Upper lobe of left lung (tissue), 4 donors: ENCODE measurements around the gene PRRC2B.

Experiments used
- POLR2A ChIP-seq, 4 donors: fragments of 450-650 bp; IDR thresholded peaks; one replicate each; pipeline ENCODE4 v1.5.1; 2016 to 2017; ENCODE audit warnings: antibody characterized with exemption in 4 of 4, mild to moderate bottlenecking in 2 of 4
- TF ChIP-seq, protein P1 (sequence below), 6 experiments: fragments of 450-650 bp in 4 of 6; fragments of 200-600 bp in 2 of 6; sonication (generic) in 2 of 6; IDR thresholded peaks; one replicate each; pipeline ENCODE4 v1.5.1; 2016 to 2019; ENCODE audit warnings: antibody characterized with exemption in 6 of 6

DNA sequence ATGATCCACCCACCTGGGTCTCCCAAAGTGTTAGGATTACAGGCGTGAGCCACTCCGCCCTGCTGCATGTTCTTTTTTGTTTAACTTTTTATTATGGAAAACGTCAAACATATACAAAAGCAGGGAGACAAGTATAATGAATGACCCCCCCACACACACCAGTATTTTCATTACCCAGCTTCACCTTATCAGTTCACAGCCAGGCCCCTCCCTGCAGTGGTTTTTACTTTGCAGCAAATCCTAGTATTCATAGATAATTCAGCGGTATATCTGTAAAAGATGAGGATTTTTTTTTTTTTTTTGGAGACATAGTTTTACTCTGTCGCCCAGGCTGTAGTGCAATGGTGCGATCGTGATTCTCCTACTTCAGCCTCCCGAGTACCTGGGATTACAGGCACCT, 111.1 kb downstream of the PRRC2B start:
- TF ChIP-seq, protein P1, sequence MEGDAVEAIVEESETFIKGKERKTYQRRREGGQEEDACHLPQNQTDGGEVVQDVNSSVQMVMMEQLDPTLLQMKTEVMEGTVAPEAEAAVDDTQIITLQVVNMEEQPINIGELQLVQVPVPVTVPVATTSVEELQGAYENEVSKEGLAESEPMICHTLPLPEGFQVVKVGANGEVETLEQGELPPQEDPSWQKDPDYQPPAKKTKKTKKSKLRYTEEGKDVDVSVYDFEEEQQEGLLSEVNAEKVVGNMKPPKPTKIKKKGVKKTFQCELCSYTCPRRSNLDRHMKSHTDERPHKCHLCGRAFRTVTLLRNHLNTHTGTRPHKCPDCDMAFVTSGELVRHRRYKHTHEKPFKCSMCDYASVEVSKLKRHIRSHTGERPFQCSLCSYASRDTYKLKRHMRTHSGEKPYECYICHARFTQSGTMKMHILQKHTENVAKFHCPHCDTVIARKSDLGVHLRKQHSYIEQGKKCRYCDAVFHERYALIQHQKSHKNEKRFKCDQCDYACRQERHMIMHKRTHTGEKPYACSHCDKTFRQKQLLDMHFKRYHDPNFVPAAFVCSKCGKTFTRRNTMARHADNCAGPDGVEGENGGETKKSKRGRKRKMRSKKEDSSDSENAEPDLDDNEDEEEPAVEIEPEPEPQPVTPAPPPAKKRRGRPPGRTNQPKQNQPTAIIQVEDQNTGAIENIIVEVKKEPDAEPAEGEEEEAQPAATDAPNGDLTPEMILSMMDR (IDR thresholded peaks at IDR 0.05), result no peak
- TF ChIP-seq POLR2A (IDR thresholded peaks at IDR 0.05), result no peak
